GM20000 (cell line): ENCODE results near the gene ACY1.
A peak's percentile ranks its signal among the peaks of the same experiment; 100 is the strongest.

ENCODE experiments used
- DNase-seq: peaks from one replicate; pipeline ENCODE4 v3.0.0; 2012; ENCODE audit warnings: low spot score
- CTCF ChIP-seq: IDR thresholded peaks from 2 replicates; pipeline ENCODE4 v1.5.1; 2012; ENCODE audit warnings: mild to moderate bottlenecking, control low read depth; ENCODE audit errors: extremely low read depth, missing control alignments

Gene ACY1

DNA sequence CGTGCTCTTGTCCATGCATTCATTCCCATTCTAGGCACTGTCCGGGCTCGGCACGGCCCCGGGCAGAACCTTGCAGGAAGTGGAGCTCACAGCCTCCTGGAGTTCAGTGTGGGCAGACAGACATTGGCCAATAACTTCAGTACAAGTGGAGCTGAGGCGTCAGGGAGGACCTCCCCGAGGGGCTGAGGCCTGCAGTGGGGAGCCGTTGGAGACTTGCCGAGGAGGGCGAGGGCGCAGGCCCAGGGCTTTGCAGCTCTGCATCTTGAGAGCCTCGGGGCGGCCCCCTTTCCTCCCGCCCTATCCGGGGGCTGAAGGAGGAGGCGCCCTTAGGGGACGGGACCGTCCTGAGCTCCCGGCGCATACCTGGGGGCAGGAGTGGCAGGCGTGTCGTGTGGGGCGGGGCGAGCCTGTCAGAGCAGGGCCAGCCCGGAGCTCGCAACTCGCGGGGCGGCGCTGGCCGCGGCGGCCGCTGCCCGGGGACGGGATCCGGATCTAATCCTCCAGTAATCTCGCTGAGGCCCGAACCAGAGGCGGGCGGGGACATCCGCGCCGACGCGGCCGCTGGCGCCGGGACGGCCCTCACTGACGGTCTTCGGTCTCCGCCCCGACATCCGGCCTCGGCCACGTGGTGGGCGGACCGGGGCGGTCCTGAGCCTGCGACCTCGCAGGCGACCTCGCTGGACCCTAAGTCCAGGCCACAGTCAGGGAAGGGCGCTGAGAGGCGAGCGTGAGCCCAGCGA lies at the start of gene ACY1:
Gene ACY1, plus strand, starts transcription at position 698 of the 740 bp plus-strand sequence. CDS start 530 bp downstream, outside the sequence.
- no peak for TF ChIP-seq CTCF
- DNase-seq, result peak; percentile 97

- DNase-seq, result no peak
- no peak for TF ChIP-seq CTCF
Observed at GRCh38 chr3:51934139-51934850, 49.0 kb upstream of the ACY1 start.

- TF ChIP-seq CTCF, result no peak
- DNase-seq, result no peak
Observed at GRCh38 chr3:51934991-51935885, 48.1 kb upstream of the ACY1 start.

GRCh38 chr3:51935886-51936755 lies 47.2 kb upstream of the ACY1 start:
- no peak for TF ChIP-seq CTCF
- no peak for DNase-seq

DNA sequence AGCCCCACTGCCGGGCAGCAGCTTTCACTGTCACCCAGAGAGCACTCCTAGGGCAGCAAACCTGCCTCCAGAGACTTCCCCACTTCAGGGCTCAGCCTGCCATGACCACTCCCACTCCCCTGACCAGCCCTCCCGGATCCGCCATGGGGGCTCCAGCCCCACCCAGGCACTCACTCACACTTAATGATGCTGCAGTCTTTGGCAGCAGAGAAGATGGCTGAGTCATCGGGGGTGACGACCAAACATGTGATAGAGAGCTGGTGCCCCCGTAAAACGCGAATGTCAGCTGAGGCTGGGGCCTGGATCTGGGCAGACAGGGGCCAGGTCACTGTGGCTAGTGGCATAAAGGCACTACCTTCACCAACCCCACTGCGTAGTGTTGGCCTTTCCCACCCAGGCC lies 46.3 kb upstream of the ACY1 start:
- DNase-seq, result no peak
- TF ChIP-seq CTCF, result no peak

- no peak for DNase-seq
- no peak for TF ChIP-seq CTCF
Observed at GRCh38 chr3:51937611-51938450, 45.5 kb upstream of the ACY1 start.
